ENCODE measurements around the gene ADAMTS15. TPM values are rescaled to one million over a fixed set of nuclear protein-coding genes. Genes with fewer than 3 reads are reported as not detected.

ADAMTS15 gene
- total RNA-seq, 1 donor from 2014 or later = 45.6 TPM

- intact Hi-C loops (cut with DNase I) = no loop called here
- ATAC-seq (no peak), DNase-seq (ENCODE audit: missing footprints) (peak; percentile 72)
Measured at GRCh38 chr11:130473056-130473794, 24.8 kb downstream of the ADAMTS15 start.

DNA sequence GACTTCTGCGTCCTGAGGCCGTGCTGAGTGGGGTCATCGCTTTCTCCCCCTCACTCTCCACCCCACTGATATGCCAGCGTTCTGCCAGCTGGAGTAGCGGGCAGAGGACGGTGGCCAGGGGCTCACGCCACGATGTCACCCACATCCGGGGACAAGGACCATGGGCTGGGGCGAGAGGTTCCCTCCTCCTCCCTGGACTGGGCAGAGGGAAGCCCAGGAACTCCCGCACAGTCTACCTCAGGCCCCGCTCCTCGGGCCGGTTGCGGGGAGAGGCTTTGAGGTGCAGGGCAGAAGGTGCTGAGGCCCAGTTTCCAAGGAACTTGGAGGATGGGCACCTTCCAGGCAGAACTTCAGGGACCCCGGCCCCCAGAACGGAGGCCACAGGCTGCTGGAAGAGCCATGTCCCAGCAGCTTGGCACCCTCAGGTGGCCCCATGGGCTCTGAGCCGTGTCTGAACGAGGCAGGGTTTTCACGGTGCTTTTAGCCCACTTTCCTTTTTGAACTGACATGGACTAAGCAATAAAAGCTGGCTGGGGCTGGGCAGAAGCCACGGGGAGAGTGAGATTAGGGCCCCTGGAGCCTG lies 25.4 kb downstream of the ADAMTS15 start:
- DNase-seq (ENCODE audit: missing footprints) (no peak), ATAC-seq (no peak)
- intact Hi-C loops (cut with DNase I) = no loop called here

- DNase-seq (ENCODE audit: missing footprints) = no peak
- intact Hi-C loops (cut with DNase I) = no loop called here
- no peak for ATAC-seq
Measured at GRCh38 chr11:130474637-130475400, 26.4 kb downstream of the ADAMTS15 start.

GRCh38 chr11:130475426-130476053 lies 27.1 kb downstream of the ADAMTS15 start:
- intact Hi-C loops (cut with DNase I) = loop anchor here (2.0 kb wide), 1 partner anchor 173 kb away; no protein-coding TSS in a partner anchor
- ATAC-seq = no peak
- no peak for DNase-seq (ENCODE audit: missing footprints)

DNA sequence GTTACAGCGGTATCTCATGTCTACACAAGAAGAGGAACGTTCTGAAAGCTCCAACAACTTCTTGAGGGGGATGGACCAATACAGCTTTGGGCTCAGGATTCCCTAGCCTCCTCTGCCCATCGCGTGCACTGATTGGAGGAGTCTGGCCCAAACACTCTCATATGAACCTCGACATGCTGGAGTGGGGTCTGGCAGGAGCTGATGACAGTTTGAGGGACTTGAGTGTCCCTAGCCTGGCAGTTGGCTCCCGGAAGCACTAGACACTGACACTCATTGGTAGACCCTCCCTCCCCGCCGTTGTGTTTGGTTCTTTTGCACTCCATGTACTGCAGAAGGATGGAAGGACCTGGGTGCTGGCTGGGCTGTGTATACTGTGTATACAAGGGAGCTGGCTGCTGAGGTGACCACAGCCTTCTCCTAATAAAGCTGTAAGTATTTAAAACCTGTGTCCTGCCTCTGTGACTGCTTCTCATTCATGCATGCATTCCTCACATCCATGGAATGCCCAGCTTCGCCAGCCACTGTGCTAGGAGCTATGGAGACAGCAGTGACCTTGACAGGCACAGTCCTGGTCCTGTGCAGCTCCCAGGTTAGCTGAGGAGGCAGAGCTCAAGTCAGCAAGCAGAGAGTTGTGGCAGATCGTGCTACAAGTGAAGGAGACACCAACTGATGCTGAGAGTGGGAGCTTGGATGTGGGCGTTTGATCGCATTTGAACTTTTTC lies 27.9 kb downstream of the ADAMTS15 start:
- intact Hi-C loops (cut with DNase I) = loop anchor here (2.0 kb wide), 1 partner anchor 172 kb away; no protein-coding TSS in a partner anchor
- ATAC-seq = peak; percentile 61
- no peak for DNase-seq (ENCODE audit: missing footprints)

DNA sequence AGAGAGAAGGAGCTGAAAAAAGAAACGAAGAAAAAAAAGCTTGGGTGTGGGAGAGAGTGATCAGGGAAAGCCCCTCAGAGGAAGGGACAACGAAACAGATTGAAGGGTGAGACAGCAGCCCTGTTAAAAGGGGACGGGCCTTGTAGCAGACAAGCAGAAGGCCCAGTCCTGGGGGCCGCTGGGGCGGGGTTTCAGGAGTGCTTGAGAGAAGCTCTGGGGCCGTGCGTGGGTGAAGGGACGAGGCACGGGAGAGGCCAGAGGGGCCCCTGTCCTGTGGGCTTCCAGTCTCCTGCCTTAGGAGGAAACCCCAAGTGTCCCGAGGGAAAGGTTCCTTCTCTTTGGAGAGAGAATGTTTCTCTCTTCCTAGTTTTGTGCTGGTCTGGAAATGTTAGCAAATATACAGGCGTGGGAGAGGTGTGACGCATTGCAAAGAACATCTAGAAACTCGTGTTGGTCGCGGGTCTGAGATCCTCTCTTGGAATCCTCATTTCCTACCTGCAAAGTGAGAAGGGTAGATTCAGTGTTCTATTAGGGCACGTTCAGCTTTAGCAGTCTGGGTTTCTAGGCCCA lies 28.6 kb downstream of the ADAMTS15 start:
- intact Hi-C loops (cut with DNase I) = loop anchor here (2.0 kb wide), 1 partner anchor 172 kb away; no protein-coding TSS in a partner anchor
- ATAC-seq = no peak
- DNase-seq (ENCODE audit: missing footprints) = peak; percentile 74

GRCh38 chr11:130477586-130478203 lies 29.2 kb downstream of the ADAMTS15 start:
- intact Hi-C loops (cut with DNase I) = loop anchor here (1.0 to 2.0 kb wide), 3 partner anchors 23 to 171 kb away; no protein-coding TSS in a partner anchor
- ATAC-seq = no peak
- DNase-seq (ENCODE audit: missing footprints) = no peak

- DNase-seq (ENCODE audit: missing footprints) (no peak), ATAC-seq (peak; percentile 70)
- intact Hi-C loops (cut with DNase I) = loop anchor here (1.0 to 2.0 kb wide), 2 partner anchors 24 to 45 kb away; no protein-coding TSS in a partner anchor
Measured at GRCh38 chr11:130478204-130478701, 29.8 kb downstream of the ADAMTS15 start.

GRCh38 chr11:130478881-130479280 lies 30.4 kb downstream of the ADAMTS15 start:
- DNase-seq (ENCODE audit: missing footprints) = no peak
- intact Hi-C loops (cut with DNase I) = loop anchor here (1.0 to 2.0 kb wide), 3 partner anchors 25 to 196 kb away; no protein-coding TSS in a partner anchor
- ATAC-seq = no peak

- intact Hi-C loops (cut with DNase I) = no loop called here
- ATAC-seq (no peak), DNase-seq (ENCODE audit: missing footprints) (no peak)
Measured at GRCh38 chr11:130480186-130480585, 31.7 kb downstream of the ADAMTS15 start.

DNA sequence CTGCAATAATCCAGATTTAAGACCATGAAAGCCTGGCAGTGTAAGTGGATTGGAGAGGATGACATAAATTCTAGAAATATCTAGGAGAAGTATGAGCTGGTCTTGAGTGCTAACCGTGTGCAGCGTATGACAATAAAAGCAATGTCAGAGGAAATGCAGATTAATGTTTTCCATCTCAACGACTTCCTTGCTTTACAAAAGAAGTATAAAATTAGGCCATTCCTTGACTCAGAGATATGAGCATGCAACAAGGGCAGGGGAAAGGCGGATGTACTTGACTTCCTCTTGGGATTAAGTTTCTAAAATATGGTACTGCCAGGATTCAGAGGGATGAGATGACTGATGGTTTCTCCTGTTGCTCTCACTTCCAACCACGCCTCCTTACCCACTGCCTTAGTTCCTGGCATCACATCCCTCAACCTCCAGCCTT lies 32.3 kb downstream of the ADAMTS15 start:
- no peak for DNase-seq (ENCODE audit: missing footprints)
- intact Hi-C loops (cut with DNase I) = no loop called here
- ATAC-seq = no peak

DNA sequence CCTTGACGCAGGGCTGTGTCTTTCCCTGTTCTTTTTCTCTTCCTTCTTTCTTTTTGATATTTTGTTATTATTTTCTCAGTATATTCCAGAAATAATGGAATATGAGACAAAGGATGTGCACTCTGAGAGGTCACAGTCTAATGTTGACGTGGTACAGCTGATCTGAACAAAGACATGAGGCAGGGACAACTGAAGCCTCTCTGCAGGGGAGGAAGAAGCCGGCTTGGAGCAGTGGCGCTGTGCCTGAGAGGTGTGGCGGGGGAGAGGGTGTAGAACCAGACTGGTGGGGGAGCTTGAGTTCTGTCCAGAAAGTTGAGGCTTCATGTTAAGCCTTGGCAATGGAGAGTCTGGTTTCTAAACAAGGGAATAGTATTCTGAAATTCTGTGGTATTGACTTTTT lies 34.7 kb downstream of the ADAMTS15 start:
- no peak for ATAC-seq
- intact Hi-C loops (cut with DNase I) = no loop called here
- no peak for DNase-seq (ENCODE audit: missing footprints)

- ATAC-seq (no peak), DNase-seq (ENCODE audit: missing footprints) (no peak)
- intact Hi-C loops (cut with DNase I) = no loop called here
Measured at GRCh38 chr11:130485983-130486382, 37.5 kb downstream of the ADAMTS15 start.

DNA sequence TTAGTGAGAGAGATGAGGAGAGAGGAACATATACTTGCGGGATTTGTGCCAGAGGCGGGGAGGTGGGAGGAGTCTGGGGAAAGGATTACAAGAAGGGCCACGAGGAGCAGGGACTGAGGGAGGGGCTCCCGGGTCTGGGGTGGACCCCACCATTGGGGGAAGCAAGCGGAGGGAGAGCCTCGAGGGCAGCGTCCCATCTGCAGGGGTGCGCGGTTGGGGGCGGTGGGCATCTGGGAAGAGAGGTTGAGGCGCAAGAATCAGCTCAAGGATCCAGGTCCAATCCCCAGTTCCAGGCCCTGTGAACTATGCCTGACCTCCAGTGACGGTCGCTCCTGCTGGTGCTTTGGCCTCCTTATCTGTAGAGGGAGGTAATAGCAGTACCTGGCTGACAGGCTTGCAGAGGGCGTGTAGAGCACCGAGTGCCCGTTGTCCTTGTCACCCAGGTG lies 38.0 kb downstream of the ADAMTS15 start:
- intact Hi-C loops (cut with DNase I) = no loop called here
- ATAC-seq (no peak), DNase-seq (ENCODE audit: missing footprints) (no peak)

DNA sequence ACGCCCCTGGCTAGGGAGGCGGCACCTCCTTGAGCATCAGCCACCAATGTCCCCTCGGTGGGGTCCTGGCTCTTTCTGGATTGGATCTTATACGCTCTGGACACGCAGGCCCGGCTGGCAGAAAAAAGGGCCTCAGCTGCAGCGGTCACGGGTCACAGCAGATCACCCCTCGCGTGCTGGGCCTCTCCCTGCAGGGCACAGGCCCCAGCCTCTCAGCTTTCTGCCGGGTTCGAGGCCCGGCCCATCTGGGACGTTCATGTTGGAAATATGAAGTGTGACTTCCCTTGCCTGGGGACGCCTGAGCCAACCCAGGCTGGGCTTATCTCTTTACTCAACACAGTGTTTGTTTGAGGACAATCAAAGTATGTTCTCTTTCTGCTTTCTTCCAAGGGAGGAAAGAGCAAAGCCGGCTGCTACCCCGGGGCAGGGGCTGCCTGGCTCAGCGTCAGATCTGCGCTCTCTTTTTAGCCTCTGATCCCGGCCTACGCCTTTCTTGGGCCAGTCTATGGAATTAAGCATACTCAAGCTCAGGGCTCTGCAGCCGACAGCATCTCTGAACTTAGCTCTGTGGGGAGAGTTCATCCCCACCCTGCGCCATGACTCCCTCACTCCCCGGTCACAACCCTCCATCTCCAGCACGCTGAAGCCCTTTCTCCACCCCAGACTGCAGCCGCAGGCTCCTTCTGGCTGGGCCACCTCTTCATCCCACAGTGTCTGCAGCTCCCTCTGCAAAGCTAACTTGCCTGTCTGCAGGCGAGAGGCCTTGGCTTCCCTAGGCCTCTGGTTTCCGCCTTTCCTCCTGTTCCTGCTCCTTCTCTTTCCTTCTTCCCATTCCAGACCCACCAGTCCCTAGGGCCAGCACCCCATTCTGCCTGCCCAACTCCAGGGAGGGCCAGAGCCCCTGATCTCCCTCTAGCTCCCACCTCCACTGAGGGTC lies 38.8 kb downstream of the ADAMTS15 start:
- no peak for ATAC-seq

More for the DNA sequence above, 38.8 kb downstream of the ADAMTS15 start:
- no peak for DNase-seq (ENCODE audit: missing footprints)
- intact Hi-C loops (cut with DNase I) = no loop called here

Data from Right ventricle myocardium inferior (tissue), 1 donor.